Posterior vena cava (tissue), 2 donors: ENCODE measurements around the gene MBD5. TPM values are rescaled to one million over a fixed set of nuclear protein-coding genes. Genes with fewer than 3 reads are reported as not detected.

ENCODE experiments used
- DNase-seq: peaks from one replicate; pipeline ENCODE4 v3.0.0-alpha.2; 2020; ENCODE audit warnings: low spot score
- intact Hi-C, 2 donors: fragments of 100-400 bp; cut with DNase I; formaldehyde crosslinking; loops; one replicate each; pipeline versions ENCODE4 v1.14.1 to v1.14.2; 2022 to 2023
- total RNA-seq, 2 donors: library from RNA; stranded (reverse); fragmentation: NEBNext Ultra II Directional; extraction: Animal tissue kit (Norgen Biotek cat#: 25700); gene quantifications; one replicate each; pipeline ENCODE4 v1.2.1, GENCODE V29; 2021
- donor health status: DM: yes; HTN: yes; CAD: no.
- donor health status: DM: yes; HTN: yes; CAD: no.

The MBD5 gene
- total RNA-seq, 2 donors from 2014 or later = 39.8 to 40.8 TPM

DNA sequence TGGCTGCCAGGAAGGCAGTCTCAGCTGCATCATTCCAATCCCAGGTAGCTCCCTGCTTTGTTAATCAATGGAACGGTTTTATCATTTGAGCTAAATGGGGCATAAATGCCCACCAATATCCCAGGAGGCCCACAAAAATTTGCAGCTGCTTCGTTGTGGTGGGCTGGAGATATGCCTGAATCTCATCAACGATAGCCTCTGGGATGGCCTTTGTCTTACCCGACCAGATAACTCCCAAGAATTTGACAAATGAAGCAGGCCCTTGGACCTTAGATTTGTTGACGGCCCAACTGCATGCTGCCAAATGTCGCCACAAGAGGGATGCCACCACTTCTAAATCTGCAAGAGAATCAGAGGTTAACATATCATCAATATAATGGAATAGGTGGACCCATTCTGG lies 236.4 kb downstream of the MBD5 start:
- intact Hi-C loops = no loop called here

DNA sequence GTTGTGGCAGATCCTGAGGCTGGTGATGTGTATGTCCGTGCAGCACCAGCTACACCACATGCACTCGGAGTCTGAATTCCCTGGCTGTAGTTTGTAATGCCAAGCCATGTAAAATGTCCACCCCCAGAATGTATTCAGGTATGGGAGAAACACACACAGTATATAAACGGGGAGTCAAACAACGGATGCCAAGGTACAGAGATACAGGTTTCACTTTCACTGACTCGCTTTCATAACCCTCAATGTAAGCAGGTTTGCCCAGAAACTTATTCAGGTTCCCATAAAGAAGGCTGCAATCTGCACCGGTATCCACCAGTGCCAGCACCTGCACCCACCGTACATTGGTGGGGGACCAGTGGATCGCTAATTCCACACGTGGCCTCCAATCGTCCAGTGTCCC lies 237.2 kb downstream of the MBD5 start:
- no peak for DNase-seq
- intact Hi-C loops = no loop called here

More for the DNA sequence above, 236.4 kb downstream of the MBD5 start:
- no peak for DNase-seq

DNA sequence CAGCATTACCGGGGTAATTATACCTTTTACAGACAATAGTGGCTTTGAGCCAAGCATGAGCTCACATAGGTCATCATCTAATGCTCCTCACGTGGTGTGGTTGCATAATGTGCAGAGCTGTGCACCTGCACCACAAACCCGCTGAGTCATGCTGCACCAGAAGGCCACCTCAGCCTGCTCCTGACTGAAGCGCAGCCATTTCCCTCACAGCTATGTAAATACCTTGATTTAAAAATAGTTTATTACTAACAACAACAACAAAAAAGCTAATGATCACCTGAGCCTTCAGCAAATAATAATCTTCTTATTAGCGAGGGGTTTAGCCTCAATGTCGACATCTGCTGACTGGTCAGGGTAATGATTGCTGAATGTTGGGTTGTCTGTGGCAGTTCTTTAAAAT lies 238.8 kb downstream of the MBD5 start:
- no peak for DNase-seq
- intact Hi-C loops = no loop called here

DNA sequence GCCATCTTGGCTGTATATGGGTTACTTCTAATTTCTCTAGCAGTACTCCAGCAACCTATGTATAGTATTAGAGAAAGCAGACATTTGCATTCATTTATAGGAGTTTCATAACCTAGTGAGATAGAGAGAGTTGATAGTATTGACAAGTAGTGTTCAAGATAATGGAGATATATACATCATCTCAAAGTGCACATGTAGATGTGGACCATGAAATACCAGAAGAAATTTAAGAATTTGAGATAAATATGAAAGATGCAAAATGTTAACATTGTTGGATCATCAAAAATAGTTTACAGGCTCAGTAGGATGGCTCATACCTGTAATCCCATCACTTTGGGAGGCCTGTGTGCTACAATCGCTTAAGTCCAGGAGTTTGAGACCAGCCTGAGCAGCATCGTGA lies 243.0 kb downstream of the MBD5 start:
- intact Hi-C loops = no loop called here
- no peak for DNase-seq

DNA sequence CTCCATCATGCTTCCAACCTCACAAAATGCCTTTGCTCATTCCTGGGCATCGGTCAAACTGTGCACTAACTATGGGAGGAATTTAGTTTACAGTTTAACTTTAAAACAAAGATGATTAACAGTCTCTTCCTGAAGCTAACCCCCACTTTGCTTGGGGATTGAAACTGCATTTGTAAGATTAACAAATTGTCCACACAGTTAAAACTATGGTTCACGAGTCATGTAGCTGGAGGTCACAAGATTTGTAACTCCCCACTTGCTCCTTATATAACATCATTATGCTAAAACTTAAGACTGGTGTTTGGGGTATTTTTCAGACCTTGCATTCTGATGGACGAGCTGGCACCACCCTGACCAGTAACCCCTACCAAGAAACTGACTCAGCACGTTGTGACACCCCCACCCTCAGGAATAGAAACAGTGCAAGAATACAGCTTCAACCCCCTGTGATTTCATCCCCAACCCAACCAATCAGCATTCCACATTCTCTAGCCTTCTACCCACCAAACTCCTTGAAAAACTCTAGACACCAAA lies 252.3 kb downstream of the MBD5 start:
- intact Hi-C loops = no loop called here

DNA sequence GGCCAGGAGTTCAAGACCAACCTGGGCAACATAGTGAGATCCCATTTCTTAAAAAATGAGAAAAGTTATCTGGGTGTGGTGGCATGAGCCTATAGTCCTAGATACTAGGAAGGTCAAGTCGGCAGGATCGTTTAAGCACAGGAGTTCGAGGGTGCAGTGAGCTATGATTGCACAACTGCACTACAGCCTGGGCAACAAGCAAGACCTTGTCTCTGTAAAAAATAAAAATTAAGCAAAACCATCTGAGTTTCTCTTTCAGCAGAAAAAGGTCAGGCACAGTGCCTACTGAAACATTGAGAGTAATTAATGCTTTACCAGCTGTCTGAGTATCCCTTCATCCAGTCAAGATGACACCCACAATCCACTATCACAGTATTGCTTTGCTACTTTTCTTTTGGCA lies 258.3 kb downstream of the MBD5 start:
- DNase-seq = no peak
- intact Hi-C loops = no loop called here

More for the DNA sequence above, 252.3 kb downstream of the MBD5 start:
- no peak for DNase-seq

DNA sequence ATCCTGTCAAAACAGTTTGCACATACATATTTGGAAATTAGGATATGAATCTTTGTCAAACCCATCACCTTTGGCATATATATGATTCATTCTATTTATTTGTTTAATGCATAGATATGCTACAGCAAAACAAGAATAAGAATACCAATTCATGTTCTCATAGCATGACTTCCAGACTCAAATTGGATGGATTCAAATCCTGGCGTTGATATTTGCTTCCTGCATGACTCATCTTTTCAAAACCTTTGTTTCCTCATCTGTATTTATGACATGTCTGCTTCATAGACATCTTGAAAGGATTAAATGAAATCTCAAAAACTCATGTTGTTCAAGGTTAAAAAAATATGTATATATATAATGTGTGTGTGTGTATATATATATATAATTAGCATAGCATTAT lies 261.3 kb downstream of the MBD5 start:
- intact Hi-C loops = no loop called here
- no peak for DNase-seq

DNA sequence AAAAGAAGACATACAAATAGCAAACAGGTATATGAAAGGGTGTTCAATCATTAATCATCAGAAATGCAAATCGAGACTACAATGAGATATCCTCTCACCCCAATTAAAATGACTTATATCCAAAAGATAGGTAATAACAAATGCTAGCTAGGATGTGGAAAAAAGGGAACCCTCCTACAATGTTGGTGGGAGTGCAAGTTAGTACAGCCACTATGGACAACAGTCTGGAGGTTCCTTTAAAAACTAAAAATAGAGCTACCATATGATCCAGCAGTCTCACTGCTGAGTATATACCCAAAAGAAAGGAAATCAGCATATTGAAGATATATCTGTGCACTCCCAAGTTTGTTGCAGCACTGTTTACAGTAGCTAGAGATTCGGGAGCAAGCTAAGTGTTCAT lies 271.5 kb downstream of the MBD5 start:
- DNase-seq = no peak
- intact Hi-C loops = no loop called here

DNA sequence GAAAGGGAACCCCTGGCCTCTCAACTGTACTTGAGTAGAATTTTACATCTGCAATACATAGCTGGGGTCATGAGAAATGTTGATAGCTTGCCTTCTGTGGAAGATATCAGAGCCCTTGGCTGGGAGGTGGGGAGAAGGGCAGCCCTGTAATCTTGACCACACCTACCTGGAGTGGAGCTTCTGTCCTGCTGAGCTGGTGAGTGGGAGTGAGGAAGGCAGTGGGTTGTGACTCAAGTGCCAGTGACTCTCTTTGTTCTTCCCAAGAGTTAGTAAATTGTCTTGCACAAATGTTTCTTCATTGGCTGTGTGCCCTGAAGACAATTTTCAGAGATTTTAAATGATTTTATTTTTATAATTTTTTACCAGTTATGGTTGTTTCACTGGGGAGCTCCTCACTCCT lies 277.3 kb downstream of the MBD5 start:
- DNase-seq = no peak
- intact Hi-C loops = loop anchor here in 1 of 2 donors (2.0 kb wide), 1 partner anchor 47 kb away; no protein-coding TSS in a partner anchor

DNA sequence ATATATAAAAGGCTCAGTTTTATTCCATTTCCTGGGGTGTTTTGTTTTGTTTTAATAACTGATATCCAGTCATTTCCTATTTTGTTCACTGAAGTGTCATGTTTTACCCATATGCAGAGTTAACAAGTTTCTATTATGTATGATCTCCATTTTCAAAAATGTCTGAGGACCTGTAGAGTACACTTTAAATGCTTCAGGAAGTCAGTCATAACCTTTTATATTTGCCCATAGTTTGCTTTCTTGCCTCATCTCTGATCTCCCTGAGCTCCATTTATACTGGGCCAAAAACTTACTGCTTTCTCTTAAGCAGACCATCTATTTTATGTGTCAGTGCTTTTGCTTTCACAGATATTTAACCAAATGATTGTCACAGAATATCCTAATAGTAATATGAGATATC lies 278.7 kb downstream of the MBD5 start:
- no peak for DNase-seq
- intact Hi-C loops = loop anchor here in 1 of 2 donors (2.0 kb wide), 1 partner anchor 45 kb away; no protein-coding TSS in a partner anchor

DNA sequence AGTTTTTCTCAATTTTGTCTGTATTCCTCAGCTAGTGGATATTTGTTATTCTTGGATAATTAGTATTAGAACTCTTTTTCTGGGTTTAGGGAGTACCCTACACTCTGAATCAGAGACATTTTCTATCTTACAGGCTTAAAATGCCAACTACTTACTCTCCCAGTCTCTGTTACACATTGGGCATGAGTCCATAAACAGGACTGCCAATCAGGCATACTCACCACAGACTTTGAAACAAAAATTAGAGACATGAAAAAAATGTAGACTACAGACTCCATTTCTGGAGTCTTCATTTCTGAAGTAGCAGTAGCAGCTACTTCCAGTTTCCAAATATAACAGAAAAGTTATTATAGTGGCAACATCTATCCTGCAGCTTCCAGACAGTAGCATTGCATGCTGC lies 279.7 kb downstream of the MBD5 start:
- DNase-seq = no peak
- intact Hi-C loops = no loop called here

DNA sequence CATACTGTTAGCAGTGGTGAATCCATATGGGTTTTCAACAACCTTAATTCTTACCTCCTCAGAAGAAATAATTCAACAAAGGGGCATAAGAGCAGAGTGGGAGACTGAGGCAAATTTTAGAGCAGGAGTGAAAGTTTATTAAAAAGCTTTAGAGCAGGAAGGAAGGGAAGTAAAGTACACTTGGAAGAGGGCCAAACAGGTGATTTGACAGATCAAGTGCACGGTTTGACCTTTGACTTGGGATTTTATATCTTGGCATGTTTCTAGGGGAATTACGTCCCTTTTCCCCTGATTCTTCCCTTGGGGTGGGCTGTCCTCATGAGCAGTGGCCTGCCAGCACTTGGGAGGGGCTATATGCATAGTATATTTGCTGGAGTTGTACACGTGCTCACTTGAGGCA lies 280.5 kb downstream of the MBD5 start:
- no peak for DNase-seq
- intact Hi-C loops = no loop called here

DNA sequence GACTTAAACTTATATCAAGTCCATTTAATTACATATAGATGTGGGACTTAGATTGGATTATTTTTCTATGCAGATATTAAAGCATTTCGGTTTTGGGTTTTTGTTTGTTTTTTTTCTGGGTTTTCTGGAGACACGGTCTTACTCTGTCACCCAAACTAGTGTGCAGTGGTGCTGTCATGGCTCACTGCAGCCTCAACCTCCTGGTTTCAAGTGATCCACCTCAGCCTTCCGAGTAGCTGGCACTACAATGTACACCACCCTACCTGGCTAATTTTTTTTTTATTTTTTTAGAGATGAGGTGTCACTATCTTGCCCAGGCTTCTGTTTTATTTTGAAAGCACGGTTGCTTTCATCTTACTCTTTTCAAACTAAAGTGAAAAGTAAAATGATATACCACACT lies 281.6 kb downstream of the MBD5 start:
- no peak for DNase-seq
- intact Hi-C loops = no loop called here

DNA sequence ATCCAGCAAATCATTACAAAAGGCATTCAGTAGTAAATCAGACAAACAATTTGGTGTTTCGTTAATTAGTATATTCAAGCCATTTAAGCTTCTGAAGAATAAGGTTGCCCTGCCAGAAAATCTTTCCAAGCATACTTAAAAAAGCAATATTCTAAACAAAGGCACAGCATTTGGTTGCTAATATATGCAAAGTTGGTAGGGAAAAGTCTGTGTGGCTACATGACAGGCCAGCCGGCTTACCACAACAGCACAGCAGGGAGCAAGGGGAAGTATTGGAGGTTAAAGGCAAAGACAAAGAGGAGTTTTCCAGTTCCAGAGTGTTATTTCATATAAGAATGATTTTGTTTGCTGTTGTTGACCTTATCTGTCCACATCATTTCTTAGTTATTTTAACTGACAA lies 282.3 kb downstream of the MBD5 start:
- DNase-seq = no peak
- intact Hi-C loops = no loop called here

DNA sequence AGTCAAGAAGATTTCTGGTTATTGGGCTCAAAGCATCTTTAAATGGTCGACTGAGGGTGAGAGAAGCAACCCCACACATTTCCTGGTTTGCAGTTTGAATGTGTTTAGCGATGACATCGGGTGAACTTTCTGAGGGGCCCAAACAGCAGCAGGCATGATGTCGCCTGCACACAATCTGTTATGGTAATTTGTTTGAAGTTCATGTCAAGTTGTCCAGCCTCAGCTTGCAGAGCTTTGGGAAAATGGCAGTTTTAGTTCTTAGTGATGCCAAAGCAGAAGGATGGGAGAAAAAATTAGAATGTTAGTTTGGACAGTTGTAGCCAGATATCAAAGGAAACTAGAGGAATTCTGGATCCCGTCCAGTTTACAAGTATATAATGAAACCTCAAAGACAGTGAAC lies 284.6 kb downstream of the MBD5 start:
- intact Hi-C loops = no loop called here
- DNase-seq = no peak

DNA sequence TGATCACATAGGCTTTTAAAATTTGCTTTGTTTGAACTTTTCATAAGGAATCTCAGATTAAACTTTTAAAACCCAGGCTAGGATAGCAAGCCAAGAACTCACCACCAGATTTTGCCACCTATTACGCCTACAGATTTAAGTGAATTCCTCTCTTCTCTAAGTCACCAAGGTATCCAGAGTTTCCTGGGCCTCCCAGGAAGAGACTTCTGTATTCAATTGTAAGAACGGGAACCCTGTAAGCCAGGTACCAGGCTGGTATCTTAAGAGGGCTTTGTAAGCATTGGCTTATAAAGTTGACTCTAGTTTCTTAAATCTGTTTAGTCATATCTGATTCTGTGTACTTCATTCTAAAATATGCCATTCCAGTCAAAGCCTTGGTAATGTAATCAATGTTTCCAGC lies 285.1 kb downstream of the MBD5 start:
- intact Hi-C loops = no loop called here
- DNase-seq = no peak

DNA sequence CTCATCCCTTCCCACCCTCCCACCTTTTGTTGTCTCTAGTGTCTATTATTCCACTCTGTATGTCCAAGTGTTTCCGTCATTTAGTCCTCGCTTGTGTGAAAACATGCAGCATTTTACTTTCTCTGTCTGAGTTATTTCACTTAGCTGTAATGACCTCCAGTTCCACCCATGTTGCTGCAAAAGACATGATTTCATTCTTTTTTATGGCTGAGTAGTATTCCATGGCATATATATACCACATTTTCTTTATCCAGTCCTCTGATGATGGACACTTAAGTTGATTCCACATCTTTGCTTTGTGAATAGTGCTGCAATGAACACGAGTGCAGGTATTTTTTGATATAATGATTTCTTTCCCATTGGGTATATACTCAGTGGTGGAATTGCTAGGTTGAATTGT lies 296.7 kb downstream of the MBD5 start:
- no peak for DNase-seq
- intact Hi-C loops = no loop called here

DNA sequence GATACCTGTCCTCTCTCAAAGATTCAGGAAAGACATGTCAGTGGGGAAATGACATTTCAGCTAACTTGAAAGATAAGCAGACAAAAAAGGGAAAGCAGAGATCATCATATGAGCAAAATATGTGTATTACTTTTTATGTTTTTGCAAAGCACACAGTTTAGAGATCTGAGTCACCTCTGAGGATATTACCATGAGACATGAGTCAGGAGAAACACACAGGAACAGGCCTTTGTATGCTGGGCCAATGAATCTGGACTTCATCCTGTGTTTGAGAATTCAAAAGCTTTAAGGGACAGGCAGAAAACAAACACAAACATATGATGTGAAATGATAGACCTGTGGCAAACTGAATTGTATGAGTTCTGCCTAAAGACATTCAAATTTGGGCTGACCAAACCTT lies 317.6 kb downstream of the MBD5 start:
- intact Hi-C loops = no loop called here
- no peak for DNase-seq

DNA sequence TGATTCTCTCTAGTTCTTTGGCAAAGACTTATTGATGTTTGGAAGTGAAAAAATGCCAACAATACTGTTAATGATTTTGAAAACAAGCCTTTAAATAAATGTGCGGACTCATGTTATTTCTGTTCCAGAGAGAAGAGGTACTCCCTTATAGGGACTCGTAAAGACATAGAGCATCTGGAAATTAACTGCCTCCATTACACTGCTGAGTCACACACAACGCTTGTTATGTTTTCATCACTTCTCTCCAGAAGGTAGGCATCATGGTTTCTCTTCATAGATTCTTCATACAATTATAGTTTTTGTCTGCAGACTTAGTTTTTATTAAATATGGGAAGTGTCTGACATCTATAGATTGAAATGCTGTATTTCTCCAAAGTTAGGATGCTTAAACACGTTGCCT lies 321.2 kb downstream of the MBD5 start:
- intact Hi-C loops = no loop called here
- no peak for DNase-seq

DNA sequence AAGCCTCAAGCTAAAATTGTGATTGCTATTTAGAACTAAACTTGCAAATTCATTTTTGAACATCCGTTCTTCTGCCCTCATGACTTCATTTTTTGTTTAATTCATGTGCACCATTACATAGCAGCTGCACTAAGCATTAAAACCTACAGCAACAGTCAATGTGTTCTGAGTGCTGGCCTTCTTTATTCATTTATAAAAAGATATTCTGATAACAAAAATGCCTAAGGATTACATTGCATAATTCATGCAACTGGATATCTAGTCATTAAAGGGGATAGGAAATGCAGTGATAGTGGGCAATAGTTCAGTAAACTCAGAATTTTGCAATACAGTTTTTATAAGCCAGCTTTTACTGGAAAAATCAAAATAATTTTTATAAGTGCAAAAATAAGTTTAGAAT lies 329.3 kb downstream of the MBD5 start:
- intact Hi-C loops = no loop called here
- DNase-seq = no peak

DNA sequence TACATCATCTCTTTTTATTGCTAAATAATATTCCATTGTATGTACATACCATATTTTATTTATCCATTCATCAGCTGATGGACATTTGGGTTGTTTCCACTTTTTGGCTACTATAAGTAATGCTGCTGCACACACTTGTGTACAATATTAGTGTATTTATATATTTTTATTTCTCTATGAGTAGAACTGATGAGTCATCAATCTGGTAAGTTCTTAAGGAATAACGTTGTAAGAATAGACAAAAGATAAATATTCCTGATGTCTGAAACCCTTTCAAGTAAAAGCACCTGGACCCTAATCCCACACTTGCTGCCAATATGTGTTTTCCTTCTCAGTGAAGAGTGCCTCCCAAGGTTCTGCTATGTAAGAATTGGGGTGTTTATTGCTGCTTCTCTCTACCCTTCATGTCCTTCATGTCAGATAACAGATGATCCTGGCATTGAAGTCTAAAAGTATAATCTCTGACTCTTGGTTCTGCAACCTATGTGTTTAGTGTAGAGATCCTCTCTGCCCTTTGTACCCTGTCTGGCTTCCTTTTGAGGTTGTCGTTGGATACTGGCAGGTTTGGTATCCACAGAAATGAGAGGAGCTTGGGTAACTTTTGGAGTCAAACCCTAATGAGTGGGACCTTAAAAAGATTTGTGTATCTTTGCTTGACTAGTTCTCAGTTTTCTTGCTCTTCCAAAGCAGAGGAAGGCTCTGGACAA lies 330.7 kb downstream of the MBD5 start:
- no peak for DNase-seq

DNA sequence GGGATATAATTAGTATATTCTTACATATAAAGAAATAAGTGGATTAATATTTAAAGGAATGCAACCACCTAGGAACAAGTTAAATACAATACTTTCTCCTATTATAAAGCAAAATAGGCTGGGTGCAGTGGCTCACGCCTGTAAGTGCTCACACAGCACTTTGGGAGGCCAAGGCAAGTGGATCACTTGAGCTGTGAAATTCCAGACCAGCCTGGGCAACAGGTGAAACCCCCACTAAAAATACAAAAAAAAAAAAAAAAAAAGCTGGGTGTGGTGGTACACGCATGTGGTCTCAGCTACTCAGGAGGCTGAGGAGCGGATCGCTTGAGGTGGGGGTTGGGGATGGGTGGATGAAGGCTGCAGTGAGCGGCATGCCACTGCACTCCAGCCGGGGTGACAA lies 337.5 kb downstream of the MBD5 start:
- no peak for DNase-seq

More for the DNA sequence above, 330.7 kb downstream of the MBD5 start:
- intact Hi-C loops = no loop called here

More for the DNA sequence above, 337.5 kb downstream of the MBD5 start:
- intact Hi-C loops = no loop called here
